IMR-90 (cell line): ENCODE measurements around the gene RCCD1.

ENCODE experiments used
- CEBPB ChIP-seq: IDR thresholded peaks from 2 replicates; pipeline ENCODE4 v1.6.1; 2012; ENCODE audit warnings: low read depth, low read length, improper control_type of control experiment
- CHD1 ChIP-seq: IDR thresholded peaks from 2 replicates; pipeline ENCODE4 v1.6.1; 2012; ENCODE audit warnings: low read depth, low read length, improper control_type of control experiment
- FOS ChIP-seq: fragments of 150-350 bp; IDR thresholded peaks from 2 replicates; pipeline ENCODE4 v1.6.1; 2016; ENCODE audit warnings: low read depth, low read length
- MAFK ChIP-seq: IDR thresholded peaks from 2 replicates; pipeline ENCODE4 v1.6.1; 2012; ENCODE audit warnings: low read depth, low read length, improper control_type of control experiment
- MAZ ChIP-seq: IDR thresholded peaks from 2 replicates; pipeline ENCODE4 v1.6.1; 2012; ENCODE audit warnings: low read depth, mild to moderate bottlenecking, low read length, improper control_type of control experiment, moderate library complexity, borderline replicate concordance
- POLR2A ChIP-seq: IDR thresholded peaks from 2 replicates; pipeline ENCODE4 v1.6.1; 2012; ENCODE audit warnings: mild to moderate bottlenecking, low read depth, low read length
- RAD21 ChIP-seq: IDR thresholded peaks from 2 replicates; pipeline ENCODE4 v1.6.1; 2012; ENCODE audit warnings: low read length, improper control_type of control experiment
- RFX5 ChIP-seq: IDR thresholded peaks from 2 replicates; pipeline ENCODE4 v1.8.0; 2012; ENCODE audit warnings: low read depth, mild to moderate bottlenecking, low read length, moderate library complexity
- SMC3 ChIP-seq: fragments of 150-350 bp; IDR thresholded peaks from 2 replicates; pipeline ENCODE4 v1.6.1; 2016; ENCODE audit warnings: low read depth, mild to moderate bottlenecking, antibody characterized with exemption, low read length, moderate library complexity
- TF ChIP-seq, protein P1 (sequence below): conservative IDR thresholded peaks from 2 replicates; pipeline ENCODE4 v1.5.1; 2012; ENCODE audit warnings: mild to moderate bottlenecking, low read depth, low read length, improper control_type of control experiment

GRCh38 chr15:90968434-90968833 lies 13.8 kb downstream of the RCCD1 start:
- TF ChIP-seq POLR2A (no peak), FOS (no peak), CEBPB (no peak), MAZ (no peak), SMC3 (no peak), MAFK (no peak), CHD1 (no peak), RAD21 (no peak), RFX5 (no peak)
- TF ChIP-seq, protein P1, sequence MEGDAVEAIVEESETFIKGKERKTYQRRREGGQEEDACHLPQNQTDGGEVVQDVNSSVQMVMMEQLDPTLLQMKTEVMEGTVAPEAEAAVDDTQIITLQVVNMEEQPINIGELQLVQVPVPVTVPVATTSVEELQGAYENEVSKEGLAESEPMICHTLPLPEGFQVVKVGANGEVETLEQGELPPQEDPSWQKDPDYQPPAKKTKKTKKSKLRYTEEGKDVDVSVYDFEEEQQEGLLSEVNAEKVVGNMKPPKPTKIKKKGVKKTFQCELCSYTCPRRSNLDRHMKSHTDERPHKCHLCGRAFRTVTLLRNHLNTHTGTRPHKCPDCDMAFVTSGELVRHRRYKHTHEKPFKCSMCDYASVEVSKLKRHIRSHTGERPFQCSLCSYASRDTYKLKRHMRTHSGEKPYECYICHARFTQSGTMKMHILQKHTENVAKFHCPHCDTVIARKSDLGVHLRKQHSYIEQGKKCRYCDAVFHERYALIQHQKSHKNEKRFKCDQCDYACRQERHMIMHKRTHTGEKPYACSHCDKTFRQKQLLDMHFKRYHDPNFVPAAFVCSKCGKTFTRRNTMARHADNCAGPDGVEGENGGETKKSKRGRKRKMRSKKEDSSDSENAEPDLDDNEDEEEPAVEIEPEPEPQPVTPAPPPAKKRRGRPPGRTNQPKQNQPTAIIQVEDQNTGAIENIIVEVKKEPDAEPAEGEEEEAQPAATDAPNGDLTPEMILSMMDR: no peak
